Parathyroid adenoma (tissue), 2 donors: ENCODE results near the gene RAB3GAP1.
"Not testable (repeated sequence)": the region's sequence is repeated elsewhere in the genome, so short reads cannot be mapped to it uniquely, and the experiment has no call there.

Experiments used
- H2AFZ ChIP-seq: fragments of 300-600 bp; sonication (generic); one replicate; pipeline ENCODE4 v1.7.0; 2017; ENCODE audit warnings: antibody characterized with exemption, mild to moderate bottlenecking
- H3K27ac ChIP-seq: fragments of 300-600 bp; sonication (generic); one replicate; pipeline ENCODE4 v1.7.0; 2017
- H3K27me3 ChIP-seq: fragments of 300-600 bp; sonication (generic); one replicate; pipeline ENCODE4 v1.7.0; 2017; ENCODE audit warnings: low read length; ENCODE audit not compliant: control insufficient read depth, insufficient read depth
- H3K36me3 ChIP-seq: fragments of 300-600 bp; sonication (generic); one replicate; pipeline ENCODE4 v1.7.0; 2017; ENCODE audit warnings: low read length; ENCODE audit not compliant: control insufficient read depth, insufficient read depth
- H3K4me1 ChIP-seq: fragments of 300-600 bp; sonication (generic); one replicate; pipeline ENCODE4 v1.7.0; 2017; ENCODE audit warnings: control low read depth
- H3K4me2 ChIP-seq: fragments of 300-600 bp; sonication (generic); one replicate; pipeline ENCODE4 v1.7.0; 2017; ENCODE audit warnings: low read length
- H3K4me3 ChIP-seq: fragments of 300-600 bp; sonication (generic); one replicate; pipeline ENCODE4 v1.7.0; 2017; ENCODE audit warnings: low read depth, low read length
- H3K79me2 ChIP-seq: fragments of 300-600 bp; sonication (generic); one replicate; pipeline ENCODE4 v1.7.0; 2017; ENCODE audit warnings: control low read depth
- H3K9ac ChIP-seq: fragments of 300-600 bp; sonication (generic); one replicate; pipeline ENCODE4 v1.7.0; 2017; ENCODE audit warnings: mild to moderate bottlenecking
- H3K9me3 ChIP-seq: fragments of 300-600 bp; sonication (generic); one replicate; pipeline ENCODE4 v1.7.0; 2017; ENCODE audit warnings: low read length; ENCODE audit not compliant: control insufficient read depth
- TF ChIP-seq, protein P1 (sequence below): fragments of 300-600 bp; sonication (generic); IDR thresholded peaks from one replicate; pipeline ENCODE4 v1.7.0; 2017; ENCODE audit warnings: antibody characterized with exemption, mild to moderate bottlenecking
- donor health status: primary hyperparathyroidism.

Gene RAB3GAP1

DNA sequence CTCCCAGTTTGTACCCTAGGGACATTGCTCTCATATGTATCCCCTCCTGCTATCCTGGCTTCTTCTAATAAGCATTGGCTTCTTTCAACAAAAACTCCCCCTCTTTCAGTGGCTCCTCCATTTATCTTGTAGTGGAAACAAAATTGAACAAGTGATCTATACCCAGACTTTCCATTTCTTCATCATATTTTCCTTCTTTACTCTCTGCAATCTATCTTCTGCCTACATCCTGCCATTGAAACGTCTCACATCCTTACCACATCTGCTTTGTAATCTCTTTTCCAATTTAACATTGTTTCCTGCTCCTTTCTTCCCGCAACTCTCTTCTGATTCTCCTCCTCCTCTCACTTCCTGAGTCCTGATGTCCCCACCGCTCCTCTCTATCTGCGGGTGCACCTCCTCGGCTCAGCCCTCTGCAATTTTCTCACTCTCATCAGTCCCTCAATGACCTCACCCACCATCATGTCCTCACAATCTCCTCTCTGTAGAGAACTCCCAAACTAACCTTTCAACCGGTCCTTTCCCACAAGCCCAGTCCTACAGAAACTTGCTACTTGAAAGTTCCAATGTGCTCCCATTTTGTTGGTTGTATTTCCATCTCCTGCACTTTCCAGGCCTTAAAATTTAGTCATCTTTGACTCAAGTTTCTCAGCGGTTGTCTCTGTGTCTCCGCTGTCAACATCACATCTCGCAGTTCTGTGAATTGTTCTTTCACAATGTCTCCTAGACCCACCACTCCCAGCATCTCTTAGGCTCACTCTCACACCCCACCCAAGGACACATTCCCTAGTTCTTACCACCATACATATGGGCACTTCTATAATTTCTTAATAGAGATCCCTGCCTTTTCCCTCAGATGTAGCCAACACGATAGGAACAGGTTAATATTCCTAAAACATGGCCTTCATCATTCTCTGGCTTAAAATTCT is 28.9 kb upstream of the RAB3GAP1 start:
- Histone ChIP-seq H3K4me2 (no peak overlapping the region), H2AFZ (no peak overlapping the region), H3K9ac (no peak overlapping the region), H3K36me3 (no peaks in the 10 kb centered on the region), H3K4me3 (no peak overlapping the region), H3K79me2 (no peaks in the 10 kb centered on the region), H3K27me3 (no peaks in the 10 kb centered on the region), H3K4me1 (no peaks in the 10 kb centered on the region), H3K9me3 (no peaks in the 10 kb centered on the region), H3K27ac (no peak overlapping the region)
- TF ChIP-seq, protein P1, sequence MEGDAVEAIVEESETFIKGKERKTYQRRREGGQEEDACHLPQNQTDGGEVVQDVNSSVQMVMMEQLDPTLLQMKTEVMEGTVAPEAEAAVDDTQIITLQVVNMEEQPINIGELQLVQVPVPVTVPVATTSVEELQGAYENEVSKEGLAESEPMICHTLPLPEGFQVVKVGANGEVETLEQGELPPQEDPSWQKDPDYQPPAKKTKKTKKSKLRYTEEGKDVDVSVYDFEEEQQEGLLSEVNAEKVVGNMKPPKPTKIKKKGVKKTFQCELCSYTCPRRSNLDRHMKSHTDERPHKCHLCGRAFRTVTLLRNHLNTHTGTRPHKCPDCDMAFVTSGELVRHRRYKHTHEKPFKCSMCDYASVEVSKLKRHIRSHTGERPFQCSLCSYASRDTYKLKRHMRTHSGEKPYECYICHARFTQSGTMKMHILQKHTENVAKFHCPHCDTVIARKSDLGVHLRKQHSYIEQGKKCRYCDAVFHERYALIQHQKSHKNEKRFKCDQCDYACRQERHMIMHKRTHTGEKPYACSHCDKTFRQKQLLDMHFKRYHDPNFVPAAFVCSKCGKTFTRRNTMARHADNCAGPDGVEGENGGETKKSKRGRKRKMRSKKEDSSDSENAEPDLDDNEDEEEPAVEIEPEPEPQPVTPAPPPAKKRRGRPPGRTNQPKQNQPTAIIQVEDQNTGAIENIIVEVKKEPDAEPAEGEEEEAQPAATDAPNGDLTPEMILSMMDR: no peak

DNA sequence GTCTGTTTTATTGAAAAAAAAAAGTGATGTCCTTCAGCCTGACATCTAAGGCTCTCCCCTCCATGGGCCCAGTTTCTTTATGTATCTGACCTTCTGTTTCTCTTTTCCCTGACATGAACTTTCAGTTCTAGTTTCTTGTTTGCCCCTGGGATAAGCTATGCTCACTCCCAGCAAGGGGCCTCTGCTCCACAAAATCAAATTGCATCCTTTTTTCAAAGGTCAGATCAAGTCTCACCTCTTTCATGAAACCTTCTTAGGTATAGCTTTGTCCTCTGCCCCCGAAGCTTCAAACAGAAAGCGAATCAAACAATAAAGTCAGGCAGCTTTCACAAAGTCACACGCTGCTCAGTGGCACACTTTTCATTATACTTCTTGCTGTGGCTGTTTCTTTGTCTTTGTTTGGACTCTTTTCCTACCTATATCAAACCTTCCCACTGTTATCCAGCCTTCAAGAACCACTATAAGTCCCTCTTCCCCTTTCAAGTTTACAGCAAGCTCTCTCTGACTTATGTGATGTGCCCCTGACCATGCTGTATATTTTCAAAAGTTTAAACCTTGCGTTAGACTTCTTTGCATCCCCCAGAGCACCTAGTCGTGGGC is 28.1 kb upstream of the RAB3GAP1 start:
- H3K4me2 ChIP-seq: no peak overlapping the region
- H2AFZ ChIP-seq: no peak overlapping the region
- H3K4me3 ChIP-seq: no peak overlapping the region
- no peak overlapping the region for H3K27ac ChIP-seq
- TF ChIP-seq, protein P1: no peak
- no peaks in the 10 kb centered on the region for H3K27me3 ChIP-seq
- H3K36me3 ChIP-seq: no peaks in the 10 kb centered on the region
- H3K4me1 ChIP-seq: no peaks in the 10 kb centered on the region
- no peaks in the 10 kb centered on the region for H3K9me3 ChIP-seq
- no peaks in the 10 kb centered on the region for H3K79me2 ChIP-seq
- no peak overlapping the region for H3K9ac ChIP-seq

DNA sequence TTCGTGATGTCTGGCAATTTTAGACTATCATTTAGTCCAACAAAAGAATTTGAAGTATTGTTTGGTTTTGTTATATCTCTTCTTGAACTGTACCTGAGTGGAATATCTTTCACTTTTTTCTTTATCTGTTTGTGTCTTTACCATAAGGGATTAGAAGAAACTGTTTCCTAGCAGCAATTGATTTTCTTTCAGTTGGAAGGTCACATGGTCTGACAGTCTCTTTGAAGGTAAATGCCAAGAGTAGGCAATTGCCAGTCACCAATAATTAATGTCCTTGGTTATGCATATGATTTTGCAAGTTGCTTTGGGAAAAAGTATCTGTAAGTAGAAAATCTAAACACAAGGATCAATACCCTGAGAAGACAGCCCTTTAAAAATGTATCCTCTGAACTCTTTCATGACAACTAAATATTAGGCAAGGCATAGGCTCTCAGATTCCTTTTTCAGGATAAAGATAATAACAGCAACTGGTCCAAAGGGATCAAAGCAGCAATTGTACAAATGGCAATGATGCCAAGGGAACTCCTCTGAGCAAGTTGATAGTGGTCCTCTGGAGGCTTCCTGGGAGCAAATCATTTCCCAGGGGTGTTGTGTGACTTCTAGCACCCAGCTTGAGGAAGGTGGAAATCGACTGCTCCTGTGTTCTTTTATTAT is 22.5 kb upstream of the RAB3GAP1 start:
- H3K9ac ChIP-seq: no peak overlapping the region
- no peaks in the 10 kb centered on the region for H3K4me1 ChIP-seq
- H3K27me3 ChIP-seq: no peaks in the 10 kb centered on the region
- H3K36me3 ChIP-seq: no peaks in the 10 kb centered on the region
- H3K9me3 ChIP-seq: no peaks in the 10 kb centered on the region
- no peaks in the 10 kb centered on the region for H3K79me2 ChIP-seq
- no peak overlapping the region for H3K4me2 ChIP-seq
- no peak overlapping the region for H3K4me3 ChIP-seq
- H2AFZ ChIP-seq: peak overlapping the region; percentile 22
- no peak overlapping the region for H3K27ac ChIP-seq
- TF ChIP-seq, protein P1: no peak

DNA sequence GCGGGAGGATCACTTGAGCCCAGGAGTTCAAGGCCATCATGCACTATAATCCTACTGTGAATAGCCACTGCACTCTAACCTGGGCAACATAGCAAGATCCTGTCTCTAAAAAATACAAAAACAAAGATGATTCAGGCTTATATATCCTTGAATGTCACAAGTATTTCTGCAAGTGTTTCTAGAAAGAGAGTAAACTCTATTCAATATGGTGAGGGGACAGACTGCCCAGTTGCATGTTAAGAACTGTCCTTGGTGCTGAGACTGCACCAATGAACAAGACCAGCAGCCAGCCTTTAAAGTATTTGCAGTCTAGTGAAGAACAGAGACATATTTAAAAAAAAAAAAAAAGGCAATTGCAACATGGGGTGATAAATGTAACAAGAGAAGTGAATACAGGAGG is 21.3 kb upstream of the RAB3GAP1 start:
- H3K9me3 ChIP-seq: no peaks in the 10 kb centered on the region
- H3K4me1 ChIP-seq: no peaks in the 10 kb centered on the region
- no peaks in the 10 kb centered on the region for H3K27me3 ChIP-seq
- TF ChIP-seq, protein P1: no peak
- no peak overlapping the region for H3K27ac ChIP-seq
- H3K36me3 ChIP-seq: no peaks in the 10 kb centered on the region
- no peak overlapping the region for H3K9ac ChIP-seq
- no peaks in the 10 kb centered on the region for H3K79me2 ChIP-seq
- no peak overlapping the region for H3K4me3 ChIP-seq
- no peak overlapping the region for H2AFZ ChIP-seq
- no peak overlapping the region for H3K4me2 ChIP-seq

DNA sequence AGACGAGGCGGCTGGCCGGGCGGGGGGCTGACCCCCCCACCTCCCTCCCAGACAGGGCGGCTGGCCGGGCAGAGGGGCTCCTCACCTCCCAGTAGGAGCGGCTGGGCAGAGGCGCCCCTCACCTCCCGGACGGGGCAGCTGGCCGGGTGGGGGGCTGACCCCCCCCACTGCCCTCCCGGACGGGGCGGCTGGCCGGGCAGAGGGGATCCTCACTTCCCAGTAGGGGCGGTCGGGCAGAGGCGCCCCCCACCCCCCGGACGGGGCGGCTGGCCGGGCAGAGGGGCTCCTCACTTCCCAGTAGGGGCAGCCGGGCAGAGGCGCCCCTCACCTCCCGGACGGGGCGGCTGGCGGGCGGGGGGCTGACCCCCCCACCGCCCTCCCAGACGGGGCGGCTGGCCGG is 18.9 kb upstream of the RAB3GAP1 start:
- not testable (repeated sequence) for H3K79me2 ChIP-seq, H3K4me3 ChIP-seq, H3K4me2 ChIP-seq, H3K9ac ChIP-seq, H3K9me3 ChIP-seq, H3K4me1 ChIP-seq, H3K27ac ChIP-seq, H2AFZ ChIP-seq, H3K36me3 ChIP-seq, H3K27me3 ChIP-seq
